RCC 7860 (cell line): Measurements from ENCODE around the gene BIK.
A peak's percentile ranks its signal among the peaks of the same experiment; 100 is the strongest.

Source experiments
- DNase-seq: peaks from one replicate; pipeline ENCODE4 v3.0.0-alpha.2; 2015; ENCODE audit warnings: low spot score
- FAIRE-seq: peaks from 2 replicates; lab custom pipeline; 2012; peaks lifted over from hg19 to GRCh38; lab: Jason Lieb, UNC

Gene BIK

DNA sequence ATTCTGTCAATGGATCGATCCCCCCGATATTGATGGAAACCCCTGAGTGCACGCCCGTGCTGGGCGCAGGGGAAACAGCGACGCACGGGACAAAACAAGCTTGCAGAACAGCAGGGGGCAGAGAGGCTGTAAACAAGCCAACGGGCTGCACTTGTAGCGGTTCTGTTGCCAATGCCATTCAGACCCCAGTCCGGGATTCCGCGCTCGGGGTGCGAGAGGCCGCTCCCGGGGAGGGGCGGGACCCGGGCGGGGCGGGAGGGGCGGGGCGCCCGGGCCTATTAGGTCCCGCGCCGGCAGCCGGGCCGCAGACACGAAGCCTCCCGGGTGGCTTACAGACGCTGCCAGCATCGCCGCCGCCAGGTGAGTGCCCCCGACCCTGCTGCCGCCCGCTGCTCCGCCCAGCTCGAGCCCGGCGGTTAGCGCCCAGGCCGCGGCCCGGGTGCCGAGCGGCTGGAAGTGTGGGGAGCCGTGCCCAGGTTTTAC is at the start of gene BIK:
TSS of gene BIK (plus strand) at position 307 of the 483 bp plus-strand sequence. CDS start 13,273 bp downstream, outside the sequence.
- no peak for DNase-seq

GRCh38 chr22:43066134-43066533 is 44.4 kb upstream of the BIK start:
- DNase-seq (no peak), FAIRE-seq (no peak)

More for the DNA sequence above, at the start of gene BIK:
- FAIRE-seq, result no peak

GRCh38 chr22:43066844-43067385 is 43.6 kb upstream of the BIK start:
- no peak for FAIRE-seq
- DNase-seq, result peak; percentile 53

DNA sequence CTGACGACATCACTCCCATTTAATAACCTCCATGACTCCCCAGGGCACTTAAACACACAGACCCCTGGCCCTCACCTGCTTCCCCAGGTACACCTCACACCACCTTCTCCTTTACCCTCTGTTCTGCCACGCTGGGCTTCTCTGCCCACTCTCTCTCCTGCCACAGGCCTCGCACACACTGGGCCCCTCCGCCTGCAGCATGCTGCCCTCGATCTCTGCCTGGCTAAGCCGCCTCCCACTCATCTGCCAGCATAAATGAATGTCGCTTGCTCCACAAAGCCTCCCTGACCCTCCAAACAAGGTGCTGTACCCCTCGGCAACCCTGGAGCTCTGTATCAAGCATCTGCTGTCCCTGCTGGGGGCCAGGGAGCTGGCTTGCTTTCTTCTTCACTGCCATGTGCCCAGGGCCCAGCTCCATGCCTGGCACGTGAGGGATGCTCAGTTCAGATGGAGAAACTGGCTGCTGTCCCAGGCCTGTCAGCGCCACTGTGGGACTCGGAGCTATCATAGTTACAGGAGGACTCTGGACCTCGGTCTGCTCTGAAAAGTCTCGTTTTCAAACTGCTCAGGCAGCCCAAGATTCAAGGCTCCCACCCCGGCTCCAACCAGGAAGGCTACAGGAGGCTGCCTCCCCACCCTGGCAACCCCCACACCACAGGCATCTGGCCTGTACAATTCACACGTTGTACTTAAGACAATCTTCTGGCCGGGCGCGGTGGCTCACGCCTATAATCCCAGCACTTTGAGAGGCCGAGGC is 33.3 kb upstream of the BIK start:
- DNase-seq, result no peak
- no peak for FAIRE-seq

GRCh38 chr22:43078522-43078921 is 32.0 kb upstream of the BIK start:
- FAIRE-seq (no peak), DNase-seq (no peak)

DNA sequence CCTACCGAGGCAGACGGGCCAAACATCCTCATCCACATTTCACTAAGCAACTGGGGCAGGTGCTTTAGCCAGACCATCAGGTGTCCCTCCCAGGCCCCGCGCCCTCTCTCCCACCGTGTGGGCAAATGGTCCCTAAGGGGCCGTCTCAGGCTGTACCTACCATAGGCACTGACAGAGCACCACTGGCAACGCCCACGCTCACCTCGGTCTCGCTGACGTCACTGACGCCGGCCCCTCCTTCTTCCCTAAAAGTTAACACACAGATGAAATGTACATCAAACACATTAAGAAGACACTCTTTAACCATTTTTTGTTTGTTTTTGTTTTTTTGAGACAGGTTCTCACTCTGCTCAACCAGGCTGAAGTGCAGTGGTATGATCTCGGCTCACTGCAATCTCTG is 30.8 kb upstream of the BIK start:
- FAIRE-seq, result no peak
- DNase-seq, result no peak

GRCh38 chr22:43080616-43081015 is 29.9 kb upstream of the BIK start:
- FAIRE-seq (no peak), DNase-seq (no peak)

DNA sequence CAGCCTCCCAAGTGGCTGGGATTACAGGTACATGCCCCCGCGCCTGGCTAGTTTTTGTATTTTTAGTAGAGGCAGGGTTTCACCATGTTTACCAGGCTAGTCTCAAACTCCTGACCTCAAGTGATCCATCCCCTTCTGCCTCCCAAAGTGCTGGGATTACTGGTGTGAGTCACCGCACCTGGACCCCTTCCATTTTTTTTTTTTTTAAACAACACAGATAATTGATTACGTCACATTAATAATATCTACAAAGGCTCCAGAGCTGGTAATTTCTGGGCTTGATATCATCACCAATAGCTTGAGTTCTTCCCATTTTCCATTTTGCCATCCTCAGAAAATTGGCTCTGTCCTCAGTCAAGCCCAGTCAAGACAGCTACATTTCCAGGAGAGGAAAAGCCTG is 28.6 kb upstream of the BIK start:
- DNase-seq (no peak), FAIRE-seq (no peak)

DNA sequence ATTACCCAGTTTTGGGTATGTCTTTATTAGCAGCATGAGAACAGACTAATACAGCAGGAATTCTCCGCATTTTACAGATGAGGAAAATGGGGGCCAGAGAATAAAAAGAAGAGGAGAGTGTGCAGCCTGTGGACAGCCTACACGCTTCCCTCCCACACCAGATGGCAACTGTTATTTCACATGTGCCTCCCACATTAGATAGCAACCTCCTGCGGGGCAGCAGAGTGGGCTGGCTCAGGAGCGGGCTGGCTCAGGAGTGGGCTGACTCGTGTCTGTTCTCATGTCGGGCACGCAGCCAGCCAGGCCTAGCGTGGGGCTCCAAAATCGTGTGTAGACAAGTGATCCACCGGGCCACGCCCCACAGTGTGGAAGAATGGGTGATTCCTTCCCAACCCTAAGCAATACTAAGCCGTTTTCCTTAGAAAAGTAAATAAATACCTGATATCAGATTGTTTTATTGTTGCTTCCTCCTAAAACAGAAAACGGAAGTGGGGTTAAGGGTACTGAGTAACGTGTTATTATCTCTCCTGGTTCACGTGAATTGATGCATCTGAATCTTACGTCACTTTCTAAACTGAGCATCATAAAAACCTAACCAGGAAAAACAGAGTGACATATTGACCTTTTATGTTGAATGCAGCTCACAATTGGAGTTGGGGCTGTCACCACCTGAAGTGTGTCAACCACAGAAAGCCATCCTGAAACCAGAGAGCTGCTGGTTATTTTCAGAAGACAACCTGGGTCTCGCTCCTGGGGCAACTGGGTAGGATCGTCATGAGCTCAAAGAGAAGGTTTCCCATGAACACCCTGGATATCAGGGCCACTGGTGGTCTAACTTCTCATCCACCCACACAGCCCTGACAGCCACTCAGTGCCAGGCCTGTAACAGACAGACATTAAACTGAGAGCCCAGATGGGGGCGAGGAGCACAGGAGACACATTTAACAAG is 24.6 kb upstream of the BIK start:
- FAIRE-seq, result no peak
- no peak for DNase-seq

DNA sequence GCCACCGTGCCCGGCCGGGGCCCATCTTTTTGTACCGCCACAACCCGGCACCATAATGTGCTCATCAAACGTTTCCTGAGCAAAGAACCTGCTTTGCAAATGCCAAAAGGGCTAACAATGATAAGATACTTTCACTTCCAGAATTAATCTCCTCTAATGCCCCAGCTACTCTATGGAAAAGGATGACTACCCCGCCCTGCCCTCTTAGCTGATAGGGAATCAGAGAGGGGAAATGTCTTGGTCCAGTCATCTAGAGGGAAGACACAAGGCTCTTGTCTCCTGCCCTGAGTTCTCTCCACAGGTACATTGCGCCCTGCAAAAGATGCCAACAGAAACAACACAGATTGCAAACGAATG is 21.9 kb upstream of the BIK start:
- FAIRE-seq (no peak), DNase-seq (no peak)

DNA sequence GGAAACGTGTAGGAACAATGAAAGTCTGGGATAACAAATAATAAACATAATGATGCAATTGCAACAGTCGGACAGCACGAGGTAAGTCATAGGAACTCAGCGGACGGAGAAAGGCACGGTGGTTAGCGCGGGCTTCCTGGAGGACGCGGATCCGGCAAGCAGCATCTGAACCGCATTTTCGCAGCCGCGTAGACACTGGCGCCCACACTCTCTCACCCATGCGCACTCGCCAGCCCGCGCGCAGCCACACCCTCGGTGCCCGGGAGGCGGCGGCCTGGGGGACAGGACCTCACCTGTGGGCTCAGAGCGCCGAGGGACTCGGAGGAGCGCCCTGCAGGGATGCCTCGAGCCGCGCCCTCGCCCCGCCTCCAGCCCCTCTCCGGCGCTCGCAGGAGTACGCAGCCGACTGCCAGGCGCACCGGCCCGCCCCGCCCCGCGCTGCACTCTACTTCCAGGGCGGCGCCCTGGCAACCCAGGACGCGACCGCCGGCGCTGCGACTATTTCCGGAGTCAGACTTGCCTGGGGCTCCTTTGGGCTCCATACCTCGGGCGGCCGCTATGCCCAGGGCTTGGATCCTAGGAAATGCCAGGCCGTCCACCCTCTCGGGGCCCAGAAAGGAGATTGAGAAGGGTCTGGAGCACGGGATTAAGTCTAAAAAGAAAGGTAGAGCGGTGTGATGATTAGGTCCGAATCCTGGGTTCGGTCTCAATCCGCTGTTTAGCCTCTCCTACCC is 21.4 kb upstream of the BIK start, which contains the start of gene TTLL1:
TSS of gene TTLL1 (minus strand) at position 408 of the 734 bp plus-strand sequence. CDS start 13,805 bp downstream, outside the sequence.
- DNase-seq (peak; percentile 74), FAIRE-seq (no peak)

- peak; percentile 78 for FAIRE-seq
- DNase-seq, result peak; percentile 85
These were observed 20.3 kb upstream of the BIK start for GRCh38 chr22:43090130-43090789.

DNA sequence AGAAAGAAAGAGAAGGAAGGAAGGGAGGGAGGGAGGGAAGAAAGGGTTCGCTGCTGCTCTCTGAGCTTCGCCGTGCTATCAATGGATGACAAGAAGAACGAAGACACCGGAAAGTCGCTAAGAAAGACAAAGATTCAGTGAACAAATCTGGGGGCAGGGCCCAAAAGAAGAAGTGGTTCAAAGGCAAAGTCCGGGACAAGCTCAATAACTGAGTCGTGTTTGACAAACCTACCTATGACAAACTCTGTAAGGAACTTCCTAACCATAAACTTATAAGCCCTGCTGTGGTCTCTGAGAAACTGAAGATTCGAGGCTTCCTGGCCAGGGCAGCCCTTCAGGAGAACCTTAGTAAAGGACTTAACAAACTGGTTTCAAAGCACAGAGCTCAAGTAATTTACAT is 18.5 kb upstream of the BIK start:
- FAIRE-seq, result no peak

DNA sequence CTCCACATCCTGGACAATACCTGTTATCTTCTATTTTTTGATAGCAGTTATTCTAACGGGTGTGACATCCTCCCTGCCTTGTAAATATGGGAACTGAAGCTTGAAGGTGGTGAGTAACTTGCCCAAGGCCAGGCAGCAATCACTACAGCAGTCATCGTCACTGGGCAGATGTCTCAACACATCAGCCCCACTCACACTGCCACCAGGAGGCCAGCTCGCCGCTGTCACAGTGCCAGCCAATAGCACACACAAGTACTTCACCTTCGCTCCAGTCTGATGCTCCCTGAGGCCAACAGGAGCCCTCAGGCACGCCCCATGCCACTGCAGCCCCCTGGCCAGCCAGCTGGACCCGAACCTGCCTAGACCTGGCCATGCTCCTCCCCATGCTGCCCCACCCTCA is 16.5 kb upstream of the BIK start:
- peak; percentile 40 for DNase-seq
- FAIRE-seq, result no peak

More for the DNA sequence above, 18.5 kb upstream of the BIK start:
- DNase-seq, result no peak

- DNase-seq (no peak), FAIRE-seq (no peak)
These were observed 16.0 kb upstream of the BIK start for GRCh38 chr22:43094551-43094950.

DNA sequence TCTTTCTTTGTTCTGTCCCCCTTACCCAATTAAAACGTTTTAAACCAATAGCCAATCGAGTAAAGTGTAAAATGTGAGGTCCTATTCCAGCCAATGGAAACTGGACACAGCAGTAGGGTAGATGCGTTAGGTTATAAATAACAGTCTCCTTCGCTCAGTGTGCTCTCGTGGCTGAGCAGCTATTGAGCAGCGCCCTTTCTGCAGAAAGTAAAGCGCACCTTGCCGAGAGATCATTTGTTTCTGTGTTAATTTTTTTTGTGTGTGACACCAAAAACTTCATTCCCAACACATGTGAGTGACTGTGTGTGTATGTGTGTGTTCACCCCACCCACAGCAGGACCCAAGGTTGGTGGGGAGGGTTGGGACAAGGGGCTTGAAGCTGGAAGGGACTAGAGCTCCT is 14.1 kb upstream of the BIK start:
- DNase-seq, result no peak
- no peak for FAIRE-seq

- FAIRE-seq, result no peak
- DNase-seq, result no peak
These were observed 12.2 kb upstream of the BIK start for GRCh38 chr22:43098356-43098755.

- no peak for DNase-seq
- no peak for FAIRE-seq
These were observed 11.5 kb upstream of the BIK start for GRCh38 chr22:43099095-43099494.

- DNase-seq (peak; percentile 21), FAIRE-seq (no peak)
These were observed 10.3 kb upstream of the BIK start for GRCh38 chr22:43100225-43100624.

DNA sequence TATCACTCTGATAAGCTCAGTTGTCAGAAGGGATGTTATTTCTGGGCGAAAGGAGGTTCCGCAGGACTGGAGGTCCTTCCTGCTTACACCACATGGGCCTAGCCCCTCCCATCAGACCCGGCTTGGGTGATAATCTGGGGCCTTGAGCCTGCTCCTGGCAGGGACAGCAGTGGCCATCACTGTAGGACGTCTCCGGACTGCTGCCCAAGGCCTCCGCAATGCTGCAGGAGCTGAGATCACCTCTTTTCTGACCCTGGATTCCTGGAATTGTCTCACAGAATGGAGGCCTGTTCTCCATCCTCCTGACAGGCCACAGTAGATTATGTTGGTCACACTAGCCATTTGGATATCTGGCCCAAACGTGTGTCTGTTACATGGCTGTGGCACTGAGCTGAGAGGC is 9.2 kb upstream of the BIK start:
- FAIRE-seq (no peak), DNase-seq (no peak)
